Ramos (cell line): ENCODE data around the gene STX5.

Experiments used
- in situ Hi-C: fragments of 300-500 bp; cut with MboI; formaldehyde crosslinking; loops from one replicate; pipeline ENCODE4 v1.14.3; 2022; ENCODE audit warnings: low sequenced_read_pairs; ENCODE audit not compliant: unreplicated experiment

The STX5 gene

GRCh38 chr11:62839050-62839945 is 7.4 kb upstream of the STX5 start, which contains the start of gene WDR74:
TSS of gene WDR74 (minus strand) at chr11:62839590. CDS start at chr11:62839570, 20 bp downstream.
- in situ Hi-C loops: loop anchor here (25.0 kb wide), 1 partner anchor 1398 kb away; the partner anchor contains the start of genes DNAJC4, FKBP2, NUDT22 and PPP1R14B

DNA sequence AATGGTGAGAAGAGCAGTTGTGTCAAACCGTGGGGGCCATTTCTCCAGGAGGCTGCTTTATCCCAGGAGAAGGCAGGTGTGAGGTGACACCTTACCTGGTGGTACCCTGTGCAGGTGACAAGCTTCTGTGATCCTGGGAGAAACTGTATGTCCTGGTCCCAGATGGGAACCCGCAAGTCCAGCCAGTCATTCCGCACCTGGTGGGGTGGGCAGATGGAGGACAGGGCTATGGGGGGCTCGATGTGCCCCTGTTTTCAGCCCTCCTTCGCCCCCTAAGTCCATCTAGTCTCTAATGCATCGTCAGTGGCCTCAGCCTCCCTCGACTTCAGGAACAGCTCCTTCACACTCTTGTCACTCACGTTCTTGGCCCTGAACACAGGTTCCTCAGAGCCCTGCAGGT is 3.5 kb upstream of the STX5 start:
- in situ Hi-C loops: loop anchor here (25.0 kb wide), 1 partner anchor 1402 kb away; the partner anchor contains the start of genes DNAJC4, FKBP2, NUDT22 and PPP1R14B

- in situ Hi-C loops: loop anchor here (25.0 kb wide), 1 partner anchor 1405 kb away; the partner anchor contains the start of genes DNAJC4, FKBP2, NUDT22 and PPP1R14B
These were observed 734 bp upstream of the STX5 start, which contains the start of gene TEX54 for GRCh38 chr11:62832336-62833234. TSS of gene TEX54 (minus strand) at chr11:62832841.

GRCh38 chr11:62830904-62831519 is 839 bp downstream of the STX5 start:
- in situ Hi-C loops: loop anchor here (25.0 kb wide), 1 partner anchor 1406 kb away; the partner anchor contains the start of genes DNAJC4, FKBP2, NUDT22 and PPP1R14B

- in situ Hi-C loops: loop anchor here (25.0 kb wide), 1 partner anchor 1409 kb away; the partner anchor contains the start of genes DNAJC4, FKBP2, NUDT22 and PPP1R14B
These were observed 3.7 kb downstream of the STX5 start for GRCh38 chr11:62828130-62828529.

GRCh38 chr11:62823677-62824076 is 8.2 kb downstream of the STX5 start:
- in situ Hi-C loops: no loop called here

DNA sequence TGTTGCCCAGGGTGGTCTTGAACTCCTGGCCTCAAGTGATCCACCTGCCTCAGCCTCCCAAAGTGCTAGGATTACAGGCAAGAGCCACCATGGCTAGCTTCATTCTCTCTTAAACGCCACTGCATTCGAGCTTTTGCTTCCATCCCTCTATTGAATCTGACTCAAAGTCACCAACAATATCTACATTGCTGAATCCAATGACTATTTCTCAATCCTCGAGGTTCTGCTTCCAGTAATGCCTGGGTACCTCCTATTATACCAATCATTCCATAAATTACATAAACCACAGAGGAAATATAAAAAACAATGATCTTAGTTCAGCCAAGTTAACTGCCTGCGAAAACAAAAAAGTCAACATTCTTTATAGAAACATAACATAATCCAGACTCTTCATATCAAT is 14.7 kb downstream of the STX5 start:
- in situ Hi-C loops: no loop called here

DNA sequence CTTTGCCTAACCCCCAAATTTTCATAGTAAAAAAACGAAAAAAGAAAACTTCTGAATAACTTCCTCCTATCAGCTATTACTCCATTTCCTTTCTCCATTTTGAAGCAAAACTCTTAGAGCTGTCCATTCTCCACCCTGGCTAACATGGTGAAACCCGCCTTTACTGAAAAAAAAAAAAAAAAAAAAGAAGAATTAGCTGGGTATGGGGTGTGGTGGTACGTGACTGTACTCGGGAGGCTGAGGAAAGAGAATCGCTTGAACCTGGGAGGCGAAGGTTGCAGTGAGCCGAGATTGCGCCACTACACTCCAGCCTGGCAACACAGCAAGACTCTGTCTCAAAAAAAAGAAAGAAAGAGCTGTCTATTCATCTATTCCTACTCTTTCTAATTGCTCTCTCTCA is 15.3 kb downstream of the STX5 start:
- in situ Hi-C loops: no loop called here

DNA sequence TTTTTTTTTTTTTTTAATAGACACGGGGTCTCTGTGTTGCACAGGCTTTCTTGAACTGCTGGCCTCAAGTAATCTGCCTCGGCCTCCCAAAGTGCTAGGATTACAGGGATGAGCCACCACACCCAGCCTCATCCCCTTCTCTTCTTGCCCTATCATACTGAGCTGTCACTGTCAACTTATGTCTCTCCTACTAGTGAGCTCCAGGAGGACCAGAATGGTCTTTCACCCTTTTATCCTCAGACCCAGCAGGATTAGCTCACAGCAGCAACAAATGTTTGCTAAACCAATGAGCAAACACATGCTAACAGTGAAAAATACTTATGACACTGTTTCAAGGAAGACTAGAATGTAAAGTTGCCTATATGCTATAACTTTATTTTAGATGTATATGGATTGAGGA is 20.2 kb downstream of the STX5 start:
- in situ Hi-C loops: no loop called here

DNA sequence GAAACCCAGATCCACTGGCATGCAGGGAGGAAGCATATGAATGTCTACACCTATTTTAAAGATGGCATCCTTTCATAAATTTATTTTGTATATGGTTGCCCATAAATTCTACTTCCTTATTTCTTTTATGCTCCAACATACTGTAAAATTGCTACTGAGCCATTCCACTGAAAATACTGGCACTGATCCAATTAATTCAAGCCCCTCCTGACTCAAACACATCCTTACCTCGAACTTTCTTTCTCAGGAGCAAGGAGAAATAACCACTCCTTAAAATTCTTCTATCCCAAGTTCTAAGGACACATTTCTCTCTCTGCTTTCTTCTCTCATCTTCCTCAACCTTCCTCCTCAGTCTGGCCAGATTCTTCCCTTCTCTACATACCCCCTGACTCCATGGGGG is 21.1 kb downstream of the STX5 start:
- in situ Hi-C loops: no loop called here

- in situ Hi-C loops: no loop called here
These were observed 25.2 kb downstream of the STX5 start for GRCh38 chr11:62806611-62807121.

- in situ Hi-C loops: no loop called here
These were observed 25.9 kb downstream of the STX5 start for GRCh38 chr11:62805961-62806441.

GRCh38 chr11:62805076-62805892 is 26.6 kb downstream of the STX5 start, which contains the start of gene NXF1:
TSS of gene NXF1 (minus strand) at chr11:62805440. CDS start at chr11:62805356, 84 bp downstream.
- in situ Hi-C loops: no loop called here

DNA sequence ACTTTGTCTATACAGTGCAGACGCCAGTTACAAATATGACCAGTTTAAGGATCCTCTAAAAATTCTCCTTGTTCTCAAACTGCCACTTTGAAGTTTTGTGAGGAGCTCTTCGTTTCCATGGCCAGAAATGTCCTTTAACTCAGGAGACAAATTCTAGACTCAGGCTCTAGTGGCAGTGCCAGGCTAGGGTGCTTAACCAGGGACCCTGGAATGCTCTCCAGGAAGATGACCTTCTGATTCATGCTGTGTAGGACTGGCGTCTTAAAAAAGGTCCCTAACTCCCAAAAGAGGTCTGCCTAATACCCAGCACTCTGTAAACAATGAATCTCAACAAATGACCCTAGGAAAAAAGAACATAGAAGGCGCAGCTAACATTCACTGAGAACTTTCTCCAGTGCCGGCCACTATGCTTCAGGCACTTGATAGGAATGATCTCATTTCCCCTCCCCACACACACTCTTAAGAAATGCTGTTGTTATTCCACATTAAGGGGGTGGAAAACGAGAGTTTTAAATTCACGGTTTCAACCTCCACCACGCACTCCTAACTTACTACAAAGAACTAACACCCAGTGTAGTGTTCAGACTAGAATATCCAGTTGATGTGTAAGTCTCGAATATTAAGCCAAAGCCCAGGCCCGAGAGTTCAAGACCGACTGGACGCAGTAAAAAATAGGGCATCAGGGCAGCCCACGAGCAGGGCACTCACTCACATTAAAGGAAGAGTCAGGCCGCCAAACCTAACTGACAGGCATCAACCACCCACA is 27.4 kb downstream of the STX5 start:
- in situ Hi-C loops: no loop called here

DNA sequence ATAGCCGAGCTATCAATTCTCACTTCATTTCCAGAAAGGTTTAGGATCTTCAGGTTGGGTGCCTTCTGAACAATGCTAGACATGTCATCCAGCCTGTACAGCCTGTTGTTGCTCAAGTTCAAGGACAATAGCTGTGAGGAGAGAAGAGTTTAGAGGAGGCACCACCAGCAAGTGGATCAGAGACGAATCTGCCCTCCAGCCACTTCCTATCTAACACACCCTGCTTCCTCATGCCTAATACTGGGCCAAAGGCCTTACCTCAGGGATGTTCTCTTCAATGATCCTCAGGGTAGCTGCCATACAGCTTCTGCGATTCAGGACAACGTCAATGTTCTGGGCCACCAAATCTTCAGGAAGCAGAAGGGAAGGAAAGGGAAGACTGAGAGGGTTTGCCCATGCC is 30.8 kb downstream of the STX5 start:
- in situ Hi-C loops: no loop called here

DNA sequence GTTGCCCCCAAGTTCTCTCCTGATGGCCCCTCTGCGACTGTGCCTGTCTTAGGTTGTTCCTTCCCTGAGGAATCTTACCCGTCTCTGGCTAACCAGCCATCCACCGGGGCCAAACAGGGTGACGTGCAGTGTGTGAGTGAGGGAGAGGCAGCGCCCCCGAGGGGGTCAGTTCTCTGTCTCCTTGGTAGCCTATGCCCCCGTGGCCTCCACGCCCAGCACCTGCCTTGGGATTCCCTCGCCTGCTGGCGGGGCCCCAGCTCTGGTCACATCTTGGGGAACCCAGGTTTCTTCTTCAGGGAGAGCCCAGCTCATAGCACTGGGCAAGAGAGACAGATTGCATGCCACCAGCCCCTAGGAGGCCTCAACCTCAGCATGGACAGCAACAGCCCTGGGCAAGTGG is 32.4 kb downstream of the STX5 start:
- in situ Hi-C loops: no loop called here

DNA sequence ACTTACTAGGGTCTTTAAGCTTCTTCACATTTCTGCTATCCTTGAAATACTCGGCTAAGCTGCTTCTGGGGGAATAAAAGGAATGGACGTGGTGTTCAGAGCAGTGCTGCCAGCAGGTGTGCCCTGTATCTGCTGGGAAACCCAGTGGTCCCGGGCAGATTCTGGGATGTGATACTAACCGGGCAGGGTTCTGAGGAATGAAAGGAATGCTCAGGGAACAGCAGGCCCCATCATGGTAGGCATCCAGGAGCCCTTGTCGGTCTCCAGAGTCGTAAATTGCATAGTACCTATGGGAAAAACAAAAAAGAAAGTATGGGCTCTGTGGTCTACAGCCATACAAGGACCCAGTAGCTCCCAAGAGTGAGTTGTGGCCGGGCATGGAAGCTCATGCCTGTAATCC is 35.6 kb downstream of the STX5 start:
- in situ Hi-C loops: no loop called here

DNA sequence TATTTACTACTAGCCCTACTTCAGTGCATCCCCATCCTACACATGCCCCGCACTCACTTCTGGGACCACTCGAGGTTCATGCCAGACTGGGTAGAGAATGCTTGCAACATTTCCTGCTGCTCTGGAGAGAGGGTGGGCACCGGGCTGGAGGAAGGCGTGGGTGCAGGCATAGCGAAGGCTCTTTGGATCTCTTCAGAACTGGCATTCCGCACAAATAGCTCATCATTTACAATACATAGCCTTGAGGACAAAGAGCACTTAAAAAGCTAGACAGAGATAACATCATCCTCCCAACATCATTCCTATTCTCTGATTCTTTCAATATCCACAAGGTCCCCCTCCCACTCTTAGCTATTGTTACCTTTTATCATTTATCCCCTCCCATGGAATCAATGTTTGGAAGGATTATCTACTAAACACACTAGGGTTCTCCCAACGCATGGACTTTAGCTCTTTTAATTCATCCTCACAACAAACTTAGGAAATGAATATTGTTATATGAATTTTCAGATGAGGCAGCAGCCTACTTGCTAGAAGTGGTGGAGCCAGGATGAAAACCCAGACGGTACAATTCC is 37.6 kb downstream of the STX5 start:
- in situ Hi-C loops: no loop called here
